Measurements from ENCODE around the gene IDH3B.
"Not testable (repeated sequence)": the region's sequence is repeated elsewhere in the genome, so short reads cannot be mapped to it uniquely, and the experiment has no call there.

Gene IDH3B

DNA sequence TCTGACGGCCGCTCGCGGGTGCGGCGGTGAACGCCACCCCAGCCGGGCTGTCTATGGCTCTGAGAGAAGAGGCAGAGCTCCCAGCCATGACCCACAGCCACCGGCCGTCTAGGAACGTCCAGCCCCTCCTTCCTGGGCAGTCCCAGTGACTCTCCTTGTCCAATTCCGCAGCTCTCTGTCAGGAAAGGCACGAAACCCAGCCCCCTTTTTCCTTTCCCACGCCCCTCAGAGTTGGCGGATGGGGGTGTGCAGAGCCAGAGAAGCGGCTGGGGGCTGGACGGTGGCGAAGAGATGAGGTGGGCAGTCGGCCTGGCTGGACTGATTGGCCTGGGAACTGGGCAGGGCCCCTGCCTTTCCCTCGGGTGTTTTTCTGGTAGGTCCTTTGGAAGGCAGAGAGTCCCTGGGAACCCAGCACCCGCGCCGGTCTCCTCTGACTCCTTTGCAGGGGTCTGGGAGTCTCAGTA, 30.0 kb upstream of the IDH3B start:
- DNase-seq = no peak

DNA sequence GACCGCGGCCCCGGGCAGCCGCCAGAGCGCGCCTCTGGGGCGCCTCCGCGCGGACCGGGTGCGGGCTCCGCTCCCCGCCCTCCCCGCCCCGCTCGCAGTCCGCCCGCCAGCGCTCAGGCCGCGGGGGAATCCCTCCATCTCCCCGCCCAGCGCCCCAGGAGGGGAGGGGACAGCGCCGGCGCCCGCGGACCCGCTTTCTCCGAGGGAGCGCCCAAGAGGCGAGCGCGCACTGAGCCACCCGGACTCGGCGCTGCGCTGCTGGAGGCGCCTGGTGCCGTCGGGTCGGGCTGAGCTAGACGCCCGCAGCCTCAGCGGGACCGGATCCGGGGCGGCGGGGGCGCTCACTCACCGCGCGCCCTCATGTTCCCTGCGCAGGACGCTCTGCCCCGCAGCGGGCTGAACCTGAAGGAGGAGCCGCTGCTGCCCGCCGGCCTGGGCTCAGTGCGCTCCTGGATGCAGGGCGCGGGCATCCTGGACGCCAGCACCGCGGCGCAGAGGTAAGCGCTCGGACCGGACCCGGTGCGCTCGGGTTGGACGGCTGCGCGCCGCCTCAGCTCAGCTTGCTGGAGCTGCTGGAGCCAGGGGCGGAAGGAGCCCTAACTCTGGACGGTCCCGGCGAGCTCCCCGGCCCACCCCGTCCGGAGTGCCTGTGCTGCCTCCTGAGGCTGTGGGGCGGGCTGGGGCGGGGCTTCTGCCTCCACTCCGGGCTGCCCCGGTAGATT, 29.4 kb upstream of the IDH3B start:
- DNase-seq = no peak

DNA sequence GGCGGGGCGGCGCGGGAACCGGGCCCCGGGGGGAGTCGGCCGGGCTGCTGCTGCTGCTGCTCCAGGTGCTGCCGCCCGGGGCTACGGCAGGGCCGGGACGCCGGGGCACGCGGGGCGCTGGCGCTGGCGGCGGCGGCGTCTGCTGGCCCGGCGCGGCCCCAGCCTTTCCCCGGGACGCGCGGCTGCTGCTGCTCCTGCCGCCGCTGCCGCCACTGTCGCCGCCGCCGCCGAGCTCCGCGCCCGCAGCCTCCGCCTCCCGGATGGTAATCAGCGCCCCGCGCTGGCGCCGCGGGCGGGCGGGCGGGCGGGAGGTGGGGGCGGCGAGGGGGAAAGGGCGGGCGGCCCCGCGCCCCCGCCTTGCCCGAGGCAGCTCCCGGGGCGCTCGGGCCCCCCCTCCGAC, 28.9 kb upstream of the IDH3B start:
- no peak for DNase-seq

GRCh38 chr20:2692036-2692885, 28.2 kb upstream of the IDH3B start, which contains the start of gene EBF4:
Gene EBF4, plus strand, starts transcription at chr20:2692780. Its CDS starts 866 bp downstream, at chr20:2693646.
- DNase-seq = no peak

- DNase-seq = no peak
These were observed 27.6 kb upstream of the IDH3B start for GRCh38 chr20:2691663-2692035.

DNA sequence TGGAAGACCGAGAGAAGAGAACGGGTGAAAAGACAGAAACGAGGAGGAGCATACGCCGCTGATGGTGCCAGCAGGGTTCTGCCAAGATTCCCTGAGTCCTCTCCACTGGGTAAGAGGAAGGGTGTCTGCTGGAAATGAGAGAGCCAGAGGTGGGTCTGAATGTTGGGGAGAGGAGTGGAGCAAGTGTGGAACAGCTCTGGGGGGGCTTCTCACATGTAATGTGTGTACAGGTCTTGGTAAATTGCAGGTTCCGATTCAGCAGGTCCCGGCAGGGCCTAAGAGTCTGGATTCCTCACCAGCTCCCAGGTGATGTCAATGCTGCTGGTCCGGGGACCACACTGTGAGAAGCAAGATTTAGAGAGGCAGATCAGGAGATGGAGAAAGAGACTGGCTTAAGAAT, 27.1 kb upstream of the IDH3B start:
- no peak for DNase-seq

DNA sequence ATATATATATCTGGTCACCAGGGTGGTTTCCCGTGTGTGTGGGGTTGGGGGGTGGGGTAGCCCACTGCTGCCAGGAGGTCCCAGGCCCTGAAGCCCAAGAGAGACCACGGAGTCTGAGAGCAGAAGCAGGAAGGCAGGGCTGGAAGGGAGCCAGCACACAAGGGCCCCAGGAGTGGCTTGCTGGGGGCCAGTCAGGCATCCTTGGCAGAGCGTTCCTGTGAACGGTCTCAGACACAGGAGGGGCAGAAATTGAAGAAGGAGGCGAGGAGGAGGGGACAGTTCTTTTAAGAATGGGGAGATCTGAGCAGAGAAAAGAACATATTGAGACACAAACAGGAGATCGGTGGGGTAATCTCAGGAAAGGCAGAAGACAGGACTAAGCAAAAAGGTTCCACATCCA, 26.7 kb upstream of the IDH3B start:
- no peak for DNase-seq

DNA sequence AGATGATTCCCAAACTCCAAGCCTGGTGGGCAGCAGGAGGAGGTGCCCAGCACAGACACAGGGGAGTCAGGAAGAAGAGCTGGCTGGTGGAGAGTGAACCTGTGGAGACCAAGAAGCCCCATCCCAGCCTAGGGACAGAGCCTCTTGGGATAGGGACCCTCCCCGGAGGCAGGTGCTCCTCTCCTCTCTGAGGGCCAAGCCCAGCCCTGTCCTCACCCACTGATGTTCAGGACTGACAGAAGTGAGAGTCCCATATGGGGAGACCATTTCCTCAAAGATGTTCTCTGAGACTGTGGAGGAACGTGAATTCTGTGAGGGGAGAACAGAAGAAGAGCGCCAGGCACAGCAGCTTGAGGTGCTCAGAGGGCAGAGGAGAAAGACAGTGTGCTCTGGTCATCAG, 26.2 kb upstream of the IDH3B start:
- DNase-seq = no peak

DNA sequence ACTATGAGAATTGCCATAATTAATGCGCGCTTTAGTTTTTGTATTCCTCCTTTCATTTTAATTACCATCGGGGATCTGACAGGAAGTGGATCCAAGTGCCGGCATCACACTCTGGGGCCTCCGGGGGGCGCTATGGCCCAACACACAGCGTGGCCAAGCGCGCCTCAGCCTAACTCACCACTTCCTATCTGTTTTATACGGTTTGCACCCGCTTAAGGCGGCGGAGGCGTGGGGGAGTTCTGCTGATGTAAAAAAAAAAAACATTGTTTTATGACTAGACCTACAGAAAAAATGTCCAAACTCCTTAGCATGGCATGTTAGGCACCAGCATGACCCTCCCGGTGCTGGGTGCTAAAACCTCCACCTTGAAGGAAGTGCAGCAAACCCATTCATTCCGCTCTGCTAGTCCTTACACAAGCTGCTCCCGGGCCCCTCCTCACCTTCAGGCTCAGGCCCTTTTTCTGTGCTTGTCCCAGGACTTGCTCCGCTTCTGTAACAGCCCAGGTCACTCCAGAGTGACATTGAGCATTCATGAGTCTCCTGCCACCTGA, 24.1 kb upstream of the IDH3B start:
- DNase-seq = no peak

DNA sequence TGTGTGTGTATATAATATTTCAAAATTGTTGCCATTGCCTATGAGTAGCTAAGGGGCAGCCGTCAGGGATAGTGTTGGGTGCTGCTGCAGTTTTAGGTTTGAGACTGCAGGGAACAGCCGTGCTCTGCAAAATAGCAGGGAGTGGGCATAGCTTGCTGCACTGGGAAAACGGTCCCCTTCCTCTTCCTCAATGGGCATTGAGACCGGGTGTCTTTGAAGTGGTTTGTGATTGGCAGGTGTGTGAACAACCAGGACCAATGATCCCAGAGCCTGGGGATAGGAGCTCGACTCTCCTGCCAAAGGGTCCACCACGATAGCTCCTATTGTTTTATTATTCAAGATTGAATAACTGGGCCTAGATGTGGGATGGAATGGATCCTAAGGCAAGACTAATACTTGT, 23.5 kb upstream of the IDH3B start:
- DNase-seq = no peak

DNA sequence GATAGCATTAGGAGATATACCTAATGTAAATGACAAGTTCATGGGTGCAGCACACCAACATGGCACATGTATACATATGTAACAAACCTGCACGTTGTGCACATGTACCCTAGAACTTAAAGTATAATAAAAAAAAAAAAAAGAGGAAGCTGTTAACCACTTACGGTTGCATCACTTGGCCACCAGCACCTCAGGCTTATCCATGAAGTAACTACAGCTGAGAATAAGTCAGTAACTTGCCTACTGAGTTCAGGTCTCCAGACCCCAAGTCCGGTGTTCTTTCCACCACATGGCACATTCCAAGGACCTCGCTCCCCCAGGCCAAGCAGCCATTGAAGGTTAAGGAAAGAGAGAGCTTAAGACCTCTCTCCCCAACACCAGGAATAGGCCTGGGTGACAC, 20.8 kb upstream of the IDH3B start:
- not testable (repeated sequence) for DNase-seq

DNA sequence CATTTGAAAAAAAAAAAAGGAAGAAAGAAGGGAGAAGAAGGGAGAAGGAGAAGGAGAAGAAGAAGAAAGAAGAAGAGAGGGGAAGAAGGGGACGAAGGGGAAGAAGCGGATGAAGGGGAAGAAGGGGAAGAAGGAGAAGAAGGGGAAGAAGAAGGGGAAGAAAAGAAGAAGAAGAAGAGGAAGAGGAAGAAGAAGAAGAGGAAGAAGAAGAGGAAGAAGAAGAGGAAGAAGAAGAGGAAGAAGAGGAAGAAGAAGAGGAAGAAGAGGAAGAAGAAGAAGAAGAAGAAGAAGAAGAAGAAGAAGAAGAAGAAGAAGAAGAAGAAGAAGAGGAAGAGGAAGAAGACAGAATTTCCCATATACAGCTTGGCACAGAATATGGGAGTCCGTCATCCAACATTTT, 18.0 kb upstream of the IDH3B start:
- DNase-seq = not testable (repeated sequence)

DNA sequence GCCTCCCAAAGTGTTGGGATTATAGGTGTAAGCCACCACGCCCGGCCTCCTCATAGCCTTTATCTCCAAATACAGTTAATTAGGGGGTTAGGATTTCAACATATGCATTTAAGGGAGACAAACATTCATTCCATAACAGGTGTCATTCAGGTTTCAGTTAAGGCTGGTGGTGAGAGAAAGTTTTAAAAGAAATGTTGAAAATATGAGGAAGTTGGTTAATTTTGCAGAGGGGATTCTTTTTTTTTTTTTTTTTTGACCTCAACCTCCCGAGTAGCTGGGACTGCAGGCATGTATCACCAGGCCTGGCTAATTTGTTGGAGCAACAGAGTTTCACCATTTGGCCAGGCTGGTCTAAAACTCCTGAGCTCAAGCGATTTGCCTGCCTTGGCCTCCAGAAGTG, 16.0 kb upstream of the IDH3B start:
- DNase-seq = no peak

GRCh38 chr20:2673453-2673852, 9.4 kb upstream of the IDH3B start:
- no peak for DNase-seq

DNA sequence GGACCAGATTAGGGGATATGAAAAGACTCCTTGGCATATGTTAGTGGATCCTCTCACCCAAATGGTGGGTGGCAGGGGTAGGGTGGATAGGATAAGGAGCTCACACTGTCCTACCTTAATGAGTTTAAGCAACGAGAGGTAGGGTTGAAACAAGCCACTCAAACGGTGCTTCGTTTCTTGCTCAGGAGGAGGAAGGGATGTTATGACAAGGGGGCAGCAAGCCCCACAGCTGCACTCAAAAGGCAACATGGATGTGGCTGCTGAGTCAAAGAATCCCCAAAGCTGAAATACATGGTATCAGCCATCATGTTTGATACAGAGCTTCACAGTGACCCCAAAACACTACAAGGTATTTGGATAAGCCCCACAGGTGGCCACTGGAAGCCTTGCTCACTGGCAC, 8.4 kb upstream of the IDH3B start:
- no peak for DNase-seq

- DNase-seq = no peak
These were observed 8.0 kb upstream of the IDH3B start for GRCh38 chr20:2671977-2672376.

- DNase-seq = no peak
These were observed 591 bp downstream of the IDH3B start for GRCh38 chr20:2663364-2663886.

GRCh38 chr20:2659547-2659946, 4.5 kb downstream of the IDH3B start:
- DNase-seq = no peak

GRCh38 chr20:2658414-2659354, 5.3 kb downstream of the IDH3B start:
- no peak for DNase-seq

GRCh38 chr20:2657674-2658073, 6.3 kb downstream of the IDH3B start:
- DNase-seq = no peak

- no peak for DNase-seq
These were observed 6.8 kb downstream of the IDH3B start for GRCh38 chr20:2657241-2657640.

DNA sequence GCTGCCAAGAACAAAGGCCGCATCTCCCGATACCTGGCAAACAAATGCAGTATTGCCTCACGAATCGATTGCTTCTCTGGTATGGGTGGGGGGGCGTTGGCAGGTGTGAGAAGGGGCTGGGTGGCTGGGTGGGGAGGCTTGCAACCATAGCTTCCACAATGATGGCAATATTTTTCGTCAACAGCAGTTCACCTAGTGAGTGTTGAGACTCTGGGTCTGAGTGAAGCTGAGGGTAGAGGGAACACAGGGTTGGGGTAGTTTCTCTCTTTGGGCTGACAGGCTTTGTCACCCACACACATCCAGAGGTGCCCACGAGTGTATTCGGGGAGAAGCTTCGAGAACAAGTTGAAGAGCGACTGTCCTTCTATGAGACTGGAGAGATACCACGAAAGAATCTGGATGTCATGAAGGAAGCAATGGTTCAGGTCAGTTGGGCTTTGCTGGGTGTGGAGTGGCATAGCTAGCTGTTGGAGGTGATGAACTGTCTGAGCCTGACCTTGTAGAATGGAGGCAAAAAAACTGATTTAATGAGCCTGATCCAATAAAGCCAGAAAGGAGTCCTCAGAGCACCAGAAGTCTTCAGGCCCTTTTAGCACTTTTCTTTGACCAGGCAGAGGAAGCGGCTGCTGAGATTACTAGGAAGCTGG, 7.4 kb downstream of the IDH3B start:
- DNase-seq = no peak
